ENCODE data around the gene NBPF15.
"Not testable (repeated sequence)": the region's sequence is repeated elsewhere in the genome, so short reads cannot be mapped to it uniquely, and the experiment has no call there.

- not testable (repeated sequence) for TF ChIP-seq CTCF (IDR thresholded peaks at IDR 0.05; ENCODE audit: insufficient read depth, low read length, poor library complexity, severe bottlenecking); EZH2phosphoT487 (conservative IDR thresholded peaks at IDR 0.05; ENCODE audit: low read length)
Measured at GRCh38 chr1:144471434-144471833, 10.0 kb upstream of the NBPF15 start.

Data from SU-DHL-6 (cell line).